Endodermal cell (in vitro differentiated cells): ENCODE measurements around the gene MIGA2. TPM values are rescaled to one million over a fixed set of nuclear protein-coding genes. Genes with fewer than 3 reads are reported as not detected.

Experiments
- DNase-seq: peaks from one replicate; pipeline ENCODE4 v3.0.0-alpha.2; 2017
- H3K27ac ChIP-seq: 2 replicates; pipeline ENCODE4 v1.5.1; 2013; ENCODE audit warnings: mild to moderate bottlenecking, low read depth, low read length, moderate library complexity
- H3K27me3 ChIP-seq: 2 replicates; pipeline ENCODE4 v1.6.1; 2013; ENCODE audit warnings: mild to moderate bottlenecking, low read length, moderate library complexity; ENCODE audit not compliant: insufficient read depth, control insufficient read depth, poor library complexity, severe bottlenecking
- H3K36me3 ChIP-seq: 2 replicates; pipeline ENCODE4 v1.7.0; 2013; ENCODE audit warnings: mild to moderate bottlenecking, low read length, moderate library complexity; ENCODE audit not compliant: control insufficient read depth, insufficient read depth
- H3K4me1 ChIP-seq: one replicate; pipeline ENCODE4 v1.7.0; 2013; ENCODE audit warnings: low read length; ENCODE audit not compliant: control insufficient read depth, insufficient read depth
- H3K4me3 ChIP-seq: 2 replicates; pipeline ENCODE4 v1.5.1; 2013; ENCODE audit warnings: mild to moderate bottlenecking, low read length, moderate library complexity
- H3K9ac ChIP-seq: 2 replicates; pipeline ENCODE4 v1.6.1; 2013; ENCODE audit warnings: mild to moderate bottlenecking, low read length, moderate library complexity; ENCODE audit not compliant: poor library complexity, severe bottlenecking; ENCODE audit errors: extremely low read depth
- H3K9me3 ChIP-seq: 2 replicates; pipeline ENCODE4 v1.6.1; 2013; ENCODE audit warnings: mild to moderate bottlenecking, low read length, moderate library complexity; ENCODE audit not compliant: control insufficient read depth
- H3K27ac Mint-ChIP-seq: 2 replicates; pipeline ENCODE4 v1.8.0; 2020; ENCODE audit warnings: mixed read lengths
- H3K27me3 Mint-ChIP-seq: 2 replicates; pipeline ENCODE4 v1.8.0; 2021; ENCODE audit warnings: mild to moderate bottlenecking, mixed read lengths; ENCODE audit not compliant: insufficient read depth
- H3K36me3 Mint-ChIP-seq: 2 replicates; pipeline ENCODE4 v1.8.0; 2020; ENCODE audit warnings: low read depth, mixed read lengths
- H3K4me1 Mint-ChIP-seq: 2 replicates; pipeline ENCODE4 v1.8.0; 2020; ENCODE audit warnings: mixed read lengths
- H3K4me3 Mint-ChIP-seq: 2 replicates; pipeline ENCODE4 v1.8.0; 2020; ENCODE audit warnings: mild to moderate bottlenecking, moderate library complexity, mixed read lengths
- H3K9me3 Mint-ChIP-seq: 2 replicates; pipeline ENCODE4 v1.8.0; 2020; ENCODE audit warnings: mild to moderate bottlenecking, mixed read lengths
- WGBS, 2 experiments: methylation state at CpG; one replicate each; pipeline versions ENCODE4 v1.1.5 to v1.1.7; 2013; ENCODE audit warnings: missing lambda C conversion rate in 2 of 2, mixed read lengths in 1 of 2; ENCODE audit not compliant: insufficient coverage in 1 of 2, insufficient read length in 1 of 2; 5-methylcytosine and 5-hydroxymethylcytosine counted together
- total RNA-seq, 2 donors: library from RNA; stranded (reverse); fragmentation: NEBNext Ultra II Directional in 1 of 2; extraction: Animal tissue kit (Norgen Biotek cat#: 25700) in 1 of 2; gene quantifications; 2 replicates in 1 of 2; 3 replicates in 1 of 2; pipeline ENCODE4 v1.2.1, GENCODE V29; 2021
- TF ChIP-seq, protein P1 (sequence below): fragments of 200-600 bp; sonication (generic); conservative IDR thresholded peaks from 2 replicates; pipeline ENCODE4 v1.5.0; 2021; ENCODE audit warnings: antibody characterized with exemption, mild to moderate bottlenecking

MIGA2 gene
- total RNA-seq, 2 donors from 2014 or later: 41.4 to 41.5 TPM

DNA sequence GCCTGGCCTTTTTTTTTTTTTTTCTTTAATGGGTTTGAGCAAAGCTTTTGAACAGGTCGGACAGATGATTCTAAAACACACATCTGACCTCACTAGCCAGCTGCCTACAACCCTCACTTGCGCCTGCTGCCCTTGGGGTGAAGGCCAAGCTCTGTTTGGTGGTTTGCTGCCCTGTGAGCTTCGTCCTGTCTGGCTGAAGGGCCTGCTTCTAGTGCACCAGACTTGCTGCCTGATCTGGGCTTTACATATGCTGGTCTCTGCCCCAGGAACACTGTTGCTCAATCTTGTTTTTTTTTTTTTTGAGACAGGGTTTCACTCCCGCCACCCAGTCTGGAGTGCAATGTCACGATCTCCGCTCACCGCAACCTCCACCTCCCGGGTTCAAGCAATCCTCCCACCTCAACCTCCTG lies 28.1 kb downstream of the MIGA2 start:
- no peaks in the 10 kb centered on the region for H3K4me1 Mint-ChIP-seq

DNA sequence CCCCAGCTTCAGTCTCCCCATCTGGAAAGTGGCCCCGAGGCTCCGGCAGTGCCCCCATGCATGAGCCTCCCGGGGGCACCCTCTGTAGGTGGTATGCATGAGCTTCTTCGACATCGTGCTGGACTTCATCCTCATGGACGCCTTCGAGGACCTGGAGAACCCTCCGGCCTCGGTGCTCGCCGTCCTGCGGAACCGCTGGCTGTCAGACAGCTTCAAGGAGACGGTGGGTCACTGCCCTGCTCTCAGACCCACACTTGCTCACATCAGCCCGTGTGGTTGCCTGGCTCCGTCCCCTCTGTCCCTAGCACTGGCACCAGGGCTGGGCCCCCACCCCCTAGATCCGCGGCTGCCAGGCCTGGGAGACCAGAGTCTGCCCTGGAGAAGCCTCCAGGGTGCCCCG lies 31.7 kb downstream of the MIGA2 start:
- no peaks in the 10 kb centered on the region for H3K9me3 Mint-ChIP-seq

More for the DNA sequence above, 28.1 kb downstream of the MIGA2 start:
- Histone ChIP-seq H3K9ac (no peak overlapping the region), H3K27me3 (no peaks in the 10 kb centered on the region), H3K9me3 (no peaks in the 10 kb centered on the region), H3K27ac (no peak overlapping the region), H3K4me3 (no peak overlapping the region), H3K4me1 (no peaks in the 10 kb centered on the region), H3K36me3 (peaks cover 38% of the 10 kb centered on the region)
- peaks cover 40% of the 10 kb centered on the region for H3K36me3 Mint-ChIP-seq
- no peak overlapping the region for H3K27ac Mint-ChIP-seq
- no peaks in the 10 kb centered on the region for H3K27me3 Mint-ChIP-seq
- TF ChIP-seq, protein P1, sequence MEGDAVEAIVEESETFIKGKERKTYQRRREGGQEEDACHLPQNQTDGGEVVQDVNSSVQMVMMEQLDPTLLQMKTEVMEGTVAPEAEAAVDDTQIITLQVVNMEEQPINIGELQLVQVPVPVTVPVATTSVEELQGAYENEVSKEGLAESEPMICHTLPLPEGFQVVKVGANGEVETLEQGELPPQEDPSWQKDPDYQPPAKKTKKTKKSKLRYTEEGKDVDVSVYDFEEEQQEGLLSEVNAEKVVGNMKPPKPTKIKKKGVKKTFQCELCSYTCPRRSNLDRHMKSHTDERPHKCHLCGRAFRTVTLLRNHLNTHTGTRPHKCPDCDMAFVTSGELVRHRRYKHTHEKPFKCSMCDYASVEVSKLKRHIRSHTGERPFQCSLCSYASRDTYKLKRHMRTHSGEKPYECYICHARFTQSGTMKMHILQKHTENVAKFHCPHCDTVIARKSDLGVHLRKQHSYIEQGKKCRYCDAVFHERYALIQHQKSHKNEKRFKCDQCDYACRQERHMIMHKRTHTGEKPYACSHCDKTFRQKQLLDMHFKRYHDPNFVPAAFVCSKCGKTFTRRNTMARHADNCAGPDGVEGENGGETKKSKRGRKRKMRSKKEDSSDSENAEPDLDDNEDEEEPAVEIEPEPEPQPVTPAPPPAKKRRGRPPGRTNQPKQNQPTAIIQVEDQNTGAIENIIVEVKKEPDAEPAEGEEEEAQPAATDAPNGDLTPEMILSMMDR: no peak
- WGBS, 2 experiments: 92 to 94% methylated on average over 7 to 8 of the region's 8 CpGs
- no peaks in the 10 kb centered on the region for H3K9me3 Mint-ChIP-seq
- no peak for DNase-seq
- no peak overlapping the region for H3K4me3 Mint-ChIP-seq

DNA sequence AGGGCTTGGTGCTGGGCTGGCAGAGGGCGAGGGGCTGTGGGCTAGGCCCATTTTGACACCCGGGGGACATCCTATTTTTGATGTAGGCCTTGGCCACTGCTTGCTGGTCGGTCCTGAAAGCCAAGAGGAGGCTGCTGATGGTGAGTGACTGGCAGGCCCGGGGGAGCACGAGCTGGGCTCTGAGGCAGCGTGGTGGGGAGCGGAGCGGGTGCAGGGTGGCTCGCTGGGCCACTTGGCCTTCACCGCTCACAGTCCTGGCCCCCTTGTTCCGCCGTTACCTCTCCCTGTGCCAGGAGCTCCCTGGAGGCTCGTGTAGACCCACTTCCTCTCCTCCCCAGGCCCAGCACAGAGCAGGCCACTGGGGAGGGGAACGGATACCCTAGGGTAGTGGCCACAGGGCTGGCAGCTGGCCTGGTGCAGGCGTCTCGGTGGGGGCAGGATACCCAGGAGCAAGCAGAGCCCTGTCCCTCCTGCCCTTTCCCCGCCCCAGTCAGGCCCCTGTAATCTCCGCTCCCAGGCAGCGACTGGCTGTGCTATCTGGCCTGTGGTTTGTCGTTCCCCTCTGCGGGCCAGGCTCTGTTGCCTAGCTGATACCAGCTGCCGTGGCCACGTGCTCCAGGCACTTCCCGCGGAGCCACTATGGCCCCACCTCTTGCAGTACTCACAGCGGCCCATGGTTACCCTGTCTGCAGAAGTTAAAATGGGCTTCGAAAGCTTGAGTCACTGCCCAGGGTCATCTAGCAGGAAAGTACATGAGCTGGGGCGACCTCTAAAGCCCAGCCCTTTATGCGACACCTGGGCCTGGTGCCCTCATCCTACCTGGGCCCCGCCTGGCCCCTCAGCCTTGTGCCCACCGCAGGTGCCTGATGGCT lies 32.8 kb downstream of the MIGA2 start:
- peak; percentile 51 for DNase-seq
- Mint-ChIP-seq H3K9me3 (no peaks in the 10 kb centered on the region), H3K36me3 (peaks cover 27% of the 10 kb centered on the region), H3K4me1 (peaks cover 10% of the 10 kb centered on the region), H3K27me3 (no peaks in the 10 kb centered on the region), H3K27ac (no peak overlapping the region), H3K4me3 (no peak overlapping the region)
- peaks cover 26% of the 10 kb centered on the region for H3K36me3 ChIP-seq
- H3K27ac ChIP-seq: no peak overlapping the region
- no peaks in the 10 kb centered on the region for H3K27me3 ChIP-seq
- TF ChIP-seq, protein P1: no peak
- 92 to 94% methylated on average over 24 to 31 of the region's 31 CpGs for WGBS, 2 experiments
- no peaks in the 10 kb centered on the region for H3K4me1 ChIP-seq
- H3K9me3 ChIP-seq: no peaks in the 10 kb centered on the region
- no peak overlapping the region for H3K4me3 ChIP-seq
- H3K9ac ChIP-seq: no peak overlapping the region

More for the DNA sequence above, 31.7 kb downstream of the MIGA2 start:
- Mint-ChIP-seq H3K36me3 (peaks cover 32% of the 10 kb centered on the region), H3K4me1 (peaks cover 10% of the 10 kb centered on the region), H3K27me3 (no peaks in the 10 kb centered on the region), H3K4me3 (no peak overlapping the region), H3K27ac (no peak overlapping the region)
- 95 to 97% methylated on average over 10 to 19 of the region's 19 CpGs for WGBS, 2 experiments
- Histone ChIP-seq H3K27ac (no peak overlapping the region), H3K4me1 (no peaks in the 10 kb centered on the region), H3K9ac (no peak overlapping the region), H3K27me3 (no peaks in the 10 kb centered on the region), H3K4me3 (no peak overlapping the region), H3K36me3 (peaks cover 26% of the 10 kb centered on the region), H3K9me3 (no peaks in the 10 kb centered on the region)
- TF ChIP-seq, protein P1: no peak
- DNase-seq: peak; percentile 28
